H1 (cell line): Measurements from ENCODE around the gene SND1. TPM values are rescaled to one million over a fixed set of nuclear protein-coding genes. Genes with fewer than 3 reads are reported as not detected.

ENCODE experiments used
- CTCF ChIA-PET: fragments of 300-600 bp; sonication (Branson Sonifier 250); formaldehyde crosslinking; loops from one replicate; lab custom pipeline; 2021; ENCODE audit not compliant: partially characterized antibody; lab: Charles Lee
- POLR2A ChIA-PET: fragments of 300-600 bp; sonication (Branson Sonifier 250); formaldehyde crosslinking; loops from one replicate; lab custom pipeline; 2021; ENCODE audit warnings: inconsistent platforms; ENCODE audit not compliant: partially characterized antibody; lab: Charles Lee
- DNase-seq, 2 experiments: peaks; one replicate each; pipeline versions ENCODE4 v3.0.0 to v3.0.0-alpha.2; 2010 to 2022; ENCODE audit warnings: low spot score in 2 of 2, low read depth in 1 of 2, mixed read lengths in 1 of 2
- FAIRE-seq: peaks from 2 replicates; lab custom pipeline; 2011; peaks lifted over from hg19 to GRCh38; lab: Jason Lieb, UNC
- H2AFZ ChIP-seq: 2 replicates; pipeline ENCODE4 v1.8.1; 2012; ENCODE audit warnings: low read length, inconsistent platforms
- H2AK5ac ChIP-seq: 2 replicates; pipeline ENCODE4 v1.6.1; 2013; ENCODE audit warnings: low read depth, low read length
- H2BK120ac ChIP-seq: replicated peaks from 2 replicates; pipeline ENCODE3; 2013; ENCODE audit warnings: low read depth, low read length, inconsistent platforms
- H2BK12ac ChIP-seq: 2 replicates; pipeline ENCODE4 v1.6.1; 2013; ENCODE audit warnings: low read depth, low read length
- H2BK15ac ChIP-seq: 2 replicates; pipeline ENCODE4 v1.6.1; 2013; ENCODE audit warnings: low read length
- H2BK20ac ChIP-seq: 2 replicates; pipeline ENCODE4 v1.6.1; 2013; ENCODE audit warnings: low read length
- H2BK5ac ChIP-seq: 2 replicates; pipeline ENCODE4 v1.6.1; 2013; ENCODE audit warnings: low read depth, low read length
- H3K14ac ChIP-seq: 2 replicates; pipeline ENCODE4 v1.6.1; 2013; ENCODE audit warnings: inconsistent platforms; ENCODE audit not compliant: insufficient read length
- H3K18ac ChIP-seq: 2 replicates; pipeline ENCODE4 v1.6.1; 2013; ENCODE audit warnings: low read length; ENCODE audit errors: extremely low read depth
- H3K23ac ChIP-seq: 2 replicates; pipeline ENCODE4 v1.6.1; 2013; ENCODE audit warnings: inconsistent platforms; ENCODE audit not compliant: insufficient read length
- H3K23me2 ChIP-seq: 2 replicates; pipeline ENCODE4 v1.6.1; 2013; ENCODE audit warnings: low read depth, low read length
- H3K27ac ChIP-seq: 2 replicates; pipeline ENCODE4 v1.6.1; 2011; ENCODE audit warnings: low read depth, low read length, inconsistent platforms
- H3K27me3 ChIP-seq, 4 experiments: replicated peaks in 1 of 4; 1 replicate in 1 of 4; 2 replicates in 3 of 4; pipeline versions ENCODE4 v1.6.1 to v1.8.1; 2011 to 2013; ENCODE audit warnings: low read length in 3 of 4, mild to moderate bottlenecking in 3 of 4, inconsistent platforms in 2 of 4, mixed read lengths in 2 of 4, moderate library complexity in 1 of 4; ENCODE audit not compliant: control insufficient read depth in 3 of 4, insufficient read depth in 3 of 4; ENCODE audit errors: extremely low read depth in 1 of 4
- H3K36me3 ChIP-seq, 4 experiments: 2 replicates each; pipeline versions ENCODE4 v1.6.1 to v1.8.1; 2011 to 2013; ENCODE audit warnings: mild to moderate bottlenecking in 4 of 4, low read length in 3 of 4, moderate library complexity in 2 of 4, control low read depth in 1 of 4, inconsistent platforms in 1 of 4; ENCODE audit not compliant: insufficient read depth in 4 of 4, control insufficient read depth in 2 of 4
- H3K4ac ChIP-seq: replicated peaks from 2 replicates; pipeline ENCODE3; 2013; ENCODE audit warnings: low read length, low read depth, mixed read lengths, inconsistent platforms; ENCODE audit not compliant: insufficient read length
- H3K4me1 ChIP-seq, 4 experiments: replicated peaks in 1 of 4; 1 replicate in 1 of 4; 2 replicates in 3 of 4; pipeline versions ENCODE4 v1.6.1 to v1.8.1; 2011 to 2013; ENCODE audit warnings: low read length in 3 of 4, inconsistent platforms in 2 of 4, mixed read lengths in 1 of 4; ENCODE audit not compliant: insufficient read depth in 4 of 4, control insufficient read depth in 3 of 4
- H3K4me2 ChIP-seq, 2 experiments: 2 replicates each; pipeline versions ENCODE4 v1.6.1 to v1.8.1; 2011 to 2013; ENCODE audit warnings: low read depth in 2 of 2, low read length in 2 of 2, control low read depth in 1 of 2, inconsistent platforms in 1 of 2, mild to moderate bottlenecking in 1 of 2; ENCODE audit not compliant: insufficient read depth in 1 of 2
- H3K4me3 ChIP-seq, 4 experiments: fragments of 200-600, 300-600 bp in 1 of 4; sonication (generic), shearing (Covaris generic), sonication (Bioruptor Twin) in 1 of 4; 2 replicates each; pipeline versions ENCODE4 v1.5.1 to v1.8.1; 2011 to 2016; ENCODE audit warnings: low read length in 4 of 4, low read depth in 3 of 4, control low read depth in 2 of 4, inconsistent platforms in 2 of 4, mild to moderate bottlenecking in 2 of 4, mixed read lengths in 1 of 4, moderate library complexity in 1 of 4; ENCODE audit not compliant: insufficient read depth in 2 of 4; ENCODE audit errors: extremely low read depth in 1 of 4
- H3K56ac ChIP-seq: replicated peaks from 2 replicates; pipeline ENCODE3; 2013; ENCODE audit warnings: low read depth, mild to moderate bottlenecking, mixed read lengths, low read length, inconsistent platforms; ENCODE audit not compliant: insufficient read length
- H3K79me1 ChIP-seq: 2 replicates; pipeline ENCODE4 v1.6.1; 2013; ENCODE audit warnings: low read depth, low read length, control low read depth
- H3K79me2 ChIP-seq, 2 experiments: 2 replicates each; pipeline versions ENCODE4 v1.6.1 to v1.8.1; 2012 to 2013; ENCODE audit warnings: low read length in 2 of 2, mild to moderate bottlenecking in 2 of 2, inconsistent platforms in 1 of 2; ENCODE audit not compliant: insufficient read depth in 2 of 2, control insufficient read depth in 1 of 2
- H3K9ac ChIP-seq, 4 experiments: replicated peaks in 1 of 4; 1 replicate in 1 of 4; 2 replicates in 3 of 4; pipeline versions ENCODE4 v1.6.1 to v1.8.1; 2011 to 2013; ENCODE audit warnings: low read depth in 3 of 4, low read length in 3 of 4, control low read depth in 2 of 4, mild to moderate bottlenecking in 2 of 4, moderate library complexity in 2 of 4, inconsistent platforms in 1 of 4; ENCODE audit errors: extremely low read depth in 1 of 4
- H3K9me3 ChIP-seq, 2 experiments: 2 replicates each; pipeline versions ENCODE4 v1.6.1 to v1.8.1; 2012 to 2013; ENCODE audit warnings: mild to moderate bottlenecking in 2 of 2, moderate library complexity in 2 of 2, control low read depth in 1 of 2, inconsistent platforms in 1 of 2, low read depth in 1 of 2, low read length in 1 of 2, mixed read lengths in 1 of 2; ENCODE audit not compliant: insufficient read depth in 2 of 2
- H4K20me1 ChIP-seq, 2 experiments: replicated peaks in 1 of 2; 2 replicates each; pipeline versions ENCODE3 to v1.8.1; 2011 to 2013; ENCODE audit warnings: inconsistent platforms in 2 of 2, low read length in 2 of 2, mild to moderate bottlenecking in 1 of 2; ENCODE audit not compliant: insufficient read depth in 2 of 2, control insufficient read depth in 1 of 2
- H4K5ac ChIP-seq: 2 replicates; pipeline ENCODE4 v1.6.1; 2013; ENCODE audit warnings: low read length, low read depth, mixed read lengths, inconsistent platforms; ENCODE audit not compliant: insufficient read length
- H4K8ac ChIP-seq: 2 replicates; pipeline ENCODE4 v1.8.0; 2013; ENCODE audit warnings: mild to moderate bottlenecking, moderate library complexity, low read length, inconsistent platforms; ENCODE audit not compliant: insufficient read depth; ENCODE audit errors: extremely low read depth
- H4K91ac ChIP-seq: replicated peaks from 2 replicates; pipeline ENCODE3; 2013; ENCODE audit warnings: low read length, mixed read lengths, inconsistent platforms; ENCODE audit not compliant: insufficient read length
- BRCA1 ChIP-seq: IDR thresholded peaks from 2 replicates; pipeline ENCODE4 v1.6.1; 2012; ENCODE audit warnings: low read depth, low read length, improper control_type of control experiment
- E2F6 ChIP-seq: IDR thresholded peaks from 2 replicates; pipeline ENCODE4 v1.6.1; 2012; ENCODE audit warnings: inconsistent platforms
- EZH2 ChIP-seq: fragments of 200-600 bp; sonication (generic); IDR thresholded peaks from 2 replicates; pipeline ENCODE4 v1.7.1; 2012; ENCODE audit warnings: low read depth, mild to moderate bottlenecking, moderate library complexity, low read length, inconsistent platforms; ENCODE audit not compliant: severe bottlenecking
- KDM4A ChIP-seq: IDR thresholded peaks from one replicate; pipeline ENCODE4 v1.7.1; 2012; ENCODE audit warnings: low read depth, mild to moderate bottlenecking, moderate library complexity, low read length, inconsistent platforms; ENCODE audit not compliant: severe bottlenecking
- MAX ChIP-seq: IDR thresholded peaks from 2 replicates; pipeline ENCODE4 v1.6.1; 2012; ENCODE audit warnings: inconsistent platforms
- NANOG ChIP-seq: IDR thresholded peaks from 2 replicates; pipeline ENCODE4 v1.6.1; 2011; ENCODE audit warnings: low read length, low read depth, mild to moderate bottlenecking, inconsistent platforms; ENCODE audit not compliant: insufficient read depth, poor library complexity, severe bottlenecking
- NRF1 ChIP-seq: IDR thresholded peaks from 2 replicates; pipeline ENCODE4 v1.6.1; 2011; ENCODE audit warnings: mild to moderate bottlenecking, low read depth, low read length, improper control_type of control experiment
- RAD21 ChIP-seq, 2 experiments: IDR thresholded peaks in 1 of 2; conservative IDR thresholded peaks in 1 of 2; 2 replicates each; pipeline ENCODE4 v1.6.1; 2011; ENCODE audit warnings: low read depth in 2 of 2, low read length in 2 of 2, improper control_type of control experiment in 1 of 2, inconsistent platforms in 1 of 2, mild to moderate bottlenecking in 1 of 2, moderate library complexity in 1 of 2
- RBBP5 ChIP-seq: IDR thresholded peaks from 2 replicates; pipeline ENCODE4 v1.7.1; 2012; ENCODE audit warnings: low read depth, mild to moderate bottlenecking, inconsistent platforms, low read length, moderate library complexity, borderline replicate concordance
- SAP30 ChIP-seq: fragments of 300-600 bp; sonication (generic); IDR thresholded peaks from 2 replicates; pipeline ENCODE4 v1.7.1; 2012; ENCODE audit warnings: low read length, moderate library complexity, mild to moderate bottlenecking, inconsistent platforms; ENCODE audit not compliant: insufficient read depth, insufficient replicate concordance
- SIRT6 ChIP-seq: IDR thresholded peaks from one replicate; pipeline ENCODE4 v1.7.1; 2012; ENCODE audit warnings: low read length, inconsistent platforms
- SP4 ChIP-seq: IDR thresholded peaks from 2 replicates; pipeline ENCODE4 v1.6.1; 2012; ENCODE audit warnings: low read length, inconsistent platforms
- TAF7 ChIP-seq: optimal IDR thresholded peaks from 2 replicates; pipeline ENCODE3; 2011; ENCODE audit warnings: low read depth, mild to moderate bottlenecking, inconsistent platforms, low read length, moderate library complexity, borderline replicate concordance
- WGBS, 2 experiments: shearing (Covaris generic) in 1 of 2; methylation state at CpG; one replicate each; pipeline versions ENCODE4 v1.1.6 to v1.1.7; 2013 to 2015; ENCODE audit warnings: low lambda C conversion rate in 2 of 2, mixed read lengths in 2 of 2, inconsistent platforms in 1 of 2, low coverage in 1 of 2, missing lambda C conversion rate in 1 of 2; ENCODE audit not compliant: insufficient replicate concordance in 2 of 2, insufficient coverage in 1 of 2, insufficient read length in 1 of 2; ENCODE audit errors: extremely low coverage in 1 of 2, missing lambda C conversion rate in 1 of 2; 5-methylcytosine and 5-hydroxymethylcytosine counted together
- polyA plus RNA-seq, 7 experiments: library from polyadenylated mRNA; depleted of rRNA in 3 of 7; stranded (reverse) in 5 of 7; unstranded in 2 of 7; fragments of >200 nt in 5 of 7; fragments of 200-250 nt in 2 of 7; gene quantifications; 1 replicate in 5 of 7; 2 replicates in 1 of 7; 4 replicates in 1 of 7; pipeline versions ENCODE4 v1.2.1 to v1.2.3, GENCODE V29; 2011 to 2013; ENCODE audit warnings: missing spikeins in 2 of 7, mixed read lengths in 2 of 7
- total RNA-seq: library from RNA; stranded (reverse); fragmentation: NEBNext Ultra II Directional; extraction: Animal tissue kit (Norgen Biotek cat#: 25700); gene quantifications from 2 replicates; pipeline ENCODE4 v1.2.1, GENCODE V29; 2021

SND1 gene
- total and polyA plus RNA-seq, 2 of the 8 experiments (the other 6 are each of a cell fraction or from before 2014, with no cell fraction given): 122 to 290 TPM

GRCh38 chr7:127876393-127876792 is 224.4 kb downstream of the SND1 start:
- no peak overlapping the region for H3K4me2 ChIP-seq
- WGBS, 2 experiments: 88% methylated on average over 1 of the region's 1 CpG; no CpG with 5 or more reads in 1 of the 2 experiments
- TF ChIP-seq SIRT6 (no peak), EZH2 (no peak), RAD21 (IDR thresholded peaks at IDR 0.05 in 1 of 2, conservative IDR thresholded peaks at IDR 0.05 in 1 of 2; ENCODE audit: low read depth in 2 of 2, low read length in 2 of 2) (no peak), NRF1 (no peak), RBBP5 (no peak), NANOG (no peak), E2F6 (no peak), MAX (no peak), SP4 (no peak), KDM4A (no peak), SAP30 (no peak), BRCA1 (no peak), TAF7 (no peak)

More at GRCh38 chr7:127876393-127876792, 224.4 kb downstream of the SND1 start:
- Histone ChIP-seq H2AK5ac (no peak overlapping the region), H4K8ac (no peak overlapping the region), H3K27me3 (no peaks in the 10 kb centered on the region), H2BK20ac (no peak overlapping the region), H3K79me2 (peaks cover 0 to 32% of the 10 kb centered on the region in 2 experiments; a peak in 2 of 4 replicates), H4K20me1 (peaks cover 0 to 2% of the 10 kb centered on the region in 2 experiments), H3K18ac (no peak overlapping the region), H3K79me1 (peaks cover 7% of the 10 kb centered on the region; the same call in 1 of the 2 replicates), H4K5ac (no peak overlapping the region), H2BK12ac (no peak overlapping the region), H3K23me2 (no peaks in the 10 kb centered on the region), H3K4ac (no peak overlapping the region), H3K23ac (no peak overlapping the region), H2BK5ac (no peak overlapping the region), H4K91ac (no peak overlapping the region), H3K56ac (no peak overlapping the region), H2BK15ac (no peak overlapping the region), H3K4me3 (no peak overlapping the region), H2AFZ (no peak overlapping the region), H3K9ac (no peak overlapping the region), H3K14ac (no peak overlapping the region), H3K27ac (no peak overlapping the region), H3K36me3 (no peaks in the 10 kb centered on the region), H2BK120ac (no peak overlapping the region), H3K4me1 (no peaks in the 10 kb centered on the region; a peak in 2 of 7 replicates), H3K9me3 (no peaks in the 10 kb centered on the region)
- FAIRE-seq: no peak
- POLR2A ChIA-PET: no interaction called here
- CTCF ChIA-PET: interaction anchor here (1.2 kb wide), 1 partner anchor 84 kb away, joined by 5 read pairs; no protein-coding TSS in a partner anchor
- no peak for DNase-seq
